Medulla oblongata (tissue), 1 donor: ENCODE results near the gene SAMD11.

Experiments
- DNase-seq: peaks from one replicate; pipeline ENCODE4 v3.0.0-alpha.2; 2015; ENCODE audit errors: extremely low spot score

Gene SAMD11

GRCh38 chr1:904310-904950 lies 19.3 kb upstream of the SAMD11 start:
- DNase-seq, result peak; percentile 47

GRCh38 chr1:905071-905749 lies 18.5 kb upstream of the SAMD11 start:
- no peak for DNase-seq

- no peak for DNase-seq
Measured at GRCh38 chr1:905811-906599, 17.7 kb upstream of the SAMD11 start.

GRCh38 chr1:906600-907420 lies 16.9 kb upstream of the SAMD11 start:
- no peak for DNase-seq

GRCh38 chr1:907611-908451 lies 15.9 kb upstream of the SAMD11 start:
- no peak for DNase-seq

GRCh38 chr1:908661-909060 lies 15.1 kb upstream of the SAMD11 start:
- DNase-seq, result no peak

- DNase-seq, result no peak
Measured at GRCh38 chr1:909861-910310, 13.8 kb upstream of the SAMD11 start.

GRCh38 chr1:910311-910880 lies 13.3 kb upstream of the SAMD11 start:
- DNase-seq, result no peak

GRCh38 chr1:910881-911721 lies 12.6 kb upstream of the SAMD11 start:
- no peak for DNase-seq

- DNase-seq, result no peak
Measured at GRCh38 chr1:911875-912739, 11.6 kb upstream of the SAMD11 start.

- DNase-seq, result no peak
Measured at GRCh38 chr1:912740-913301, 10.9 kb upstream of the SAMD11 start.

GRCh38 chr1:913491-914130 lies 10.1 kb upstream of the SAMD11 start:
- DNase-seq, result no peak

GRCh38 chr1:914131-914890 lies 9.4 kb upstream of the SAMD11 start:
- DNase-seq, result no peak

GRCh38 chr1:914891-915280 lies 8.8 kb upstream of the SAMD11 start:
- no peak for DNase-seq

- no peak for DNase-seq
Measured at GRCh38 chr1:915295-916172, 8.2 kb upstream of the SAMD11 start.
